Fibroblast of the aortic adventitia (primary cell): Measurements from ENCODE around the gene TMEM170A. TPM values are rescaled to one million over a fixed set of nuclear protein-coding genes. Genes with fewer than 3 reads are reported as not detected.
"Not testable (repeated sequence)": the region's sequence is repeated elsewhere in the genome, so short reads cannot be mapped to it uniquely, and the experiment has no call there.

Source experiments
- DNase-seq: peaks from one replicate; pipeline ENCODE4 v3.0.0-alpha.2; 2010; ENCODE audit warnings: low read depth
- H3K4me3 ChIP-seq: 2 replicates; pipeline ENCODE4 v1.5.1; 2011; ENCODE audit warnings: low read depth, mild to moderate bottlenecking, control low read depth, low read length, moderate library complexity
- total RNA-seq: library from RNA; depleted of rRNA; stranded (reverse); fragments of >200 nt; gene quantifications from 2 replicates; pipeline ENCODE4 v1.2.3, GENCODE V29; 2012; ENCODE audit warnings: low replicate concordance
- TF ChIP-seq, protein P1 (sequence below): IDR thresholded peaks from 2 replicates; pipeline ENCODE4 v1.5.1; 2011; ENCODE audit warnings: mild to moderate bottlenecking, low read length, control low read depth, inconsistent platforms; ENCODE audit not compliant: insufficient read depth

Gene TMEM170A
- 7.0 and 13.6 TPM in 2 replicates for total RNA-seq

DNA sequence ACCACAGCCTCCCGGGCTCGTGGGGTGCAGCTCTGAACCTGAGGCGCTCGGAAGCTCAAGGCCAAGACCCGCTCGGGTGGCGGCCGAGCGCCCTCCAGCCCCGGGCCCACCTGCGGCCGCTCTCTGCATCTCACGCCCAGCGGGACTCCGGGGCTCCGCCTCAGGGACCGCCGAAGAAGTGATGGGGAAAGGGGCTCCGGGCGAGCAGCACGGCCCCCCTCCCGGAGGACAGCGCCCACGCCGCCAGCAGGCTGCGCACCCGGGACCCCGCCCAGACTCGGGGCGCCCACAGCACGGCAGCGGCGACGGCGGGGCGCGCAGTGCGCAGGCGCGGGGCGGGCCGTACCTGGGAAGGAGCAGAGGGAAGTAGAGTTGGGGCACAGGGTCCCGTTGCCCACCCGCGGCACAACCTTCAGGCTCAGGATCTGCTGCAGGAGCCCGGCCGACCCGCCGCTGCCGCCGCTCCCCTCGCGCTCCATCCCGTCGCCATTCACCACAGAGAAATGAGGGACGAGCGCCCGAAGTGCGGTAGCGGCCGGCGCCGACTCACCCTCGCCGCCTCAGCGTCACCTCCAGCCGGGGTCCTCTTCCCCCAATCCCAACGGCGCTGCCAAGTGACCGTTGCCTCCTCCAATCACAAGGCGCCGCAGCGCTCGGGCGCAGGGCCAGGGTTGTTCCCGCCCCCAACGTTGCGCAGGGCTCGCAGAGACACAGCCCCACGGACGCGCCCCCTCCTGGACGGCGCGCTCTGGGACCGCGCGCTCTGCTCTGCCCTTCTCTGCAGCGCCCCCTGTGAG is at the start of gene TMEM170A:
Gene TMEM170A (minus strand): TSS at position 568 of the 797 bp plus-strand sequence. CDS start 89 bp downstream, at position 479.
- peak within 1 kb of the TSS; percentile 90 for H3K4me3 ChIP-seq
- DNase-seq: peak; percentile 99
- TF ChIP-seq, protein P1, sequence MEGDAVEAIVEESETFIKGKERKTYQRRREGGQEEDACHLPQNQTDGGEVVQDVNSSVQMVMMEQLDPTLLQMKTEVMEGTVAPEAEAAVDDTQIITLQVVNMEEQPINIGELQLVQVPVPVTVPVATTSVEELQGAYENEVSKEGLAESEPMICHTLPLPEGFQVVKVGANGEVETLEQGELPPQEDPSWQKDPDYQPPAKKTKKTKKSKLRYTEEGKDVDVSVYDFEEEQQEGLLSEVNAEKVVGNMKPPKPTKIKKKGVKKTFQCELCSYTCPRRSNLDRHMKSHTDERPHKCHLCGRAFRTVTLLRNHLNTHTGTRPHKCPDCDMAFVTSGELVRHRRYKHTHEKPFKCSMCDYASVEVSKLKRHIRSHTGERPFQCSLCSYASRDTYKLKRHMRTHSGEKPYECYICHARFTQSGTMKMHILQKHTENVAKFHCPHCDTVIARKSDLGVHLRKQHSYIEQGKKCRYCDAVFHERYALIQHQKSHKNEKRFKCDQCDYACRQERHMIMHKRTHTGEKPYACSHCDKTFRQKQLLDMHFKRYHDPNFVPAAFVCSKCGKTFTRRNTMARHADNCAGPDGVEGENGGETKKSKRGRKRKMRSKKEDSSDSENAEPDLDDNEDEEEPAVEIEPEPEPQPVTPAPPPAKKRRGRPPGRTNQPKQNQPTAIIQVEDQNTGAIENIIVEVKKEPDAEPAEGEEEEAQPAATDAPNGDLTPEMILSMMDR: peak; percentile 100

DNA sequence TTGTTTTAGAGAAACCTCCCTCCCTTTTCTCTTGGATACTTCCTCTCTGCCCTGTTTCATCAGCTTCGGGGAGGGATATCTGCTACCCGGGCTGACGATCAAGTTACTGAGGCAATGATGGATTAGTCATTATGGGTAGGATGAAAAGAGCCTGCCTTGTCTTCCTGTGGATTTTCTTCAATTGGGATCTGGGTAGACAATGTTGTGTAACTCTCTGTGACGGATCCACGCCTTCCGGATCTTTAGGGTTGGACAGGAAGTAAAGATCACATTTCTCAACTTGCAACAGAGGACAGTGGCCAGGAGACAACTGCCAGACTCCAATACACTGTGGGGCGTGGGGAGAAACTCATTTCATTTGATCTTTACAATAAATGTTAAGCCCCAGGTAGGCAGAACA is 42.1 kb upstream of the TMEM170A start:
- H3K4me3 ChIP-seq: no peak overlapping the region
- TF ChIP-seq, protein P1: no peak
- peak; percentile 92 for DNase-seq

GRCh38 chr16:75506107-75506506 is 41.6 kb upstream of the TMEM170A start:
- TF ChIP-seq, protein P1: no peak
- no peak for DNase-seq
- no peak overlapping the region for H3K4me3 ChIP-seq

GRCh38 chr16:75503801-75504200 is 39.3 kb upstream of the TMEM170A start:
- DNase-seq: no peak
- no peak overlapping the region for H3K4me3 ChIP-seq
- TF ChIP-seq, protein P1: no peak

- TF ChIP-seq, protein P1: no peak
- no peak for DNase-seq
- no peak overlapping the region for H3K4me3 ChIP-seq
These were observed 38.6 kb upstream of the TMEM170A start for GRCh38 chr16:75502916-75503605.

- not testable (repeated sequence) for H3K4me3 ChIP-seq
- peak; percentile 67 for DNase-seq
These were observed 37.3 kb upstream of the TMEM170A start for GRCh38 chr16:75501820-75502219.

GRCh38 chr16:75501359-75501758 is 36.9 kb upstream of the TMEM170A start:
- no peak for DNase-seq
- TF ChIP-seq, protein P1: no peak
- no peak overlapping the region for H3K4me3 ChIP-seq

DNA sequence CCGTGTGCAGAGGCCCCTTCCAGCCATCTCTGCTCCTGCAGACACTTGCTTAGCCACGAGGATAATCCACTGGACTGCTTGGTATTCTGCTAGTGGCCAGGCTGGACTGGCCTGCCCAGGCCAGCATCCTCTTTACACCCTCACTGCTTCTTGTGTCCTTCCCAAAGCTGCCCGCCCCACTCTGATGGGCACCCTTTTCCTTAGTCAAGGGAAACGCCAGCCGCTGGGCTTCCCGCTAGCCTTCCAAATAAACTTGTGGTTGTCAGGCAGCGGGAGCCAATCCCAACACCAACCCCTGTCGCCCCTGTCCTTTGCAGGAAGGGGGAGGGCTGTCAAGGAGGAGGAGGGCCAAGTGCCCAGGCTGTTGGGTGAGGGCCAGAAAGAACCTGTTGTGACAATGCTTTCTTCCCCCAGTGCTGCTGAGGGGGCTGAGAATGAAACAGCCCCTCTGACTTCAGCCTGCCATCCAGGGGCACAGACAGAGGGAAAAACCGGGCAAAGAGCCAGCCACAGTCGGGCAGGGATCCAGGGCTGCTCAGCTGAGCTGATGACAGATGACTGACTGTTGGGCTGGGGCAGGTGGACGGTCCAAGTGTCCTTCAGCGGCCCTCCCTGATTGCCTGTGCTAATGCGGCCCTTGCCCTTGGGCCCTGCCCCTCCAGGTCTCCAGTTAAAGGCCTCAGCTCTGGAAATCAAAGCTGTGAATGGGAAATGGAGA is 34.3 kb upstream of the TMEM170A start:
- H3K4me3 ChIP-seq, DNase-seq: not testable (repeated sequence)
